T-helper 1 cell treated with Interleukin-12 subunit alpha and Interleukin-12 subunit beta and Interleukin-4 antibody, amounts not matched to agents 30 μg/mL and 1 μg/mL, for 36 hours (primary cell): ENCODE measurements around the gene PTPN18.
"Not testable (repeated sequence)": the region's sequence is repeated elsewhere in the genome, so short reads cannot be mapped to it uniquely, and the experiment has no call there.

Experiments
- H3K27ac Mint-ChIP-seq: one replicate; pipeline ENCODE4 v1.8.0; 2021; ENCODE audit warnings: mild to moderate bottlenecking, mixed read lengths
- H3K27me3 Mint-ChIP-seq: one replicate; pipeline ENCODE4 v1.8.0; 2021; ENCODE audit warnings: low read depth, mixed read lengths
- H3K36me3 Mint-ChIP-seq: one replicate; pipeline ENCODE4 v1.8.0; 2021; ENCODE audit warnings: low read depth, mixed read lengths
- H3K4me1 Mint-ChIP-seq: one replicate; pipeline ENCODE4 v1.8.0; 2021; ENCODE audit warnings: low read depth, mixed read lengths
- H3K4me3 Mint-ChIP-seq: one replicate; pipeline ENCODE4 v1.8.0; 2021; ENCODE audit warnings: mild to moderate bottlenecking, moderate library complexity, mixed read lengths
- H3K9me3 Mint-ChIP-seq: one replicate; pipeline ENCODE4 v1.8.0; 2021; ENCODE audit warnings: mixed read lengths

The PTPN18 gene

GRCh38 chr2:130390460-130391057 is 34.7 kb downstream of the PTPN18 start:
- peaks cover 9% of the 10 kb centered on the region for H3K36me3 Mint-ChIP-seq
- H3K9me3 Mint-ChIP-seq = no peaks in the 10 kb centered on the region
- H3K4me1 Mint-ChIP-seq = peaks cover 14% of the 10 kb centered on the region
- peak overlapping the region; percentile 79 for H3K27ac Mint-ChIP-seq
- H3K27me3 Mint-ChIP-seq = peaks cover 3% of the 10 kb centered on the region
- H3K4me3 Mint-ChIP-seq = peak overlapping the region; percentile 91

- Mint-ChIP-seq H3K27ac (peak overlapping the region; percentile 79), H3K9me3 (no peaks in the 10 kb centered on the region), H3K4me3 (peak overlapping the region; percentile 91)
Observed at GRCh38 chr2:130391058-130391871, 35.4 kb downstream of the PTPN18 start.

GRCh38 chr2:130391872-130392670 is 36.2 kb downstream of the PTPN18 start:
- Mint-ChIP-seq H3K27ac (no peak overlapping the region), H3K4me3 (peak overlapping the region; percentile 91), H3K27me3 (peaks cover 15% of the 10 kb centered on the region), H3K4me1 (peaks cover 14% of the 10 kb centered on the region), H3K9me3 (no peaks in the 10 kb centered on the region), H3K36me3 (peaks cover 9% of the 10 kb centered on the region)

More at GRCh38 chr2:130391058-130391871, 35.4 kb downstream of the PTPN18 start:
- H3K36me3 Mint-ChIP-seq = peaks cover 9% of the 10 kb centered on the region
- peaks cover 14% of the 10 kb centered on the region for H3K4me1 Mint-ChIP-seq
- H3K27me3 Mint-ChIP-seq = peaks cover 10% of the 10 kb centered on the region

DNA sequence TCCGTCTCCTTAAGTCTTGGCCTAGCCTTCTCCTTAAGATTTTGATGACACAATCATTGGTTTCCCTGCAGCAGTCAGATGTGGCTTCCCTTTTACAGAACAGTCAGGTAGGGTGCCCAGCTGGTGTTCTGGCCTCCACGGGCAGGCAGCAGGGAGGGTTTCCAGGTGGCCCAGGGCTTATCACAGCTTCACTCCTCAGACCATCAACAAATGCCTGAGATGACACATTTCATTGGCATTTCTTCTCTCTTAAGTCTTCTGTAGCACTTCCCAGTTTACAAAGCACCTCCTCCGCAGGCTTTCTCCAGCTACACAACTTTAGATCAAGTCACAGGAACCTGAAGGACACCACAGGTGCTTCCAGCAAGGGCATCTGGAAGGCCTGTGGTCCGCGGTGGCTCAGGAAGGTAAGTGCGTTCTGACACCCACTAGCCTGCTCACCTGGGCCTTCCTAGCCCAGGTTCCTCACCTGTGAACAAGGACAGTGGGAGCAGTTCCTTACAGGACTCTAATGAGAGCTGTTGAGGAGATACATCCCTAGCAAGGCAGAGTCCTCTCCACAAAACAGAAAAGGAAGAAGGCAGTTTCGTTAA is 37.6 kb downstream of the PTPN18 start:
- Mint-ChIP-seq H3K36me3 (peaks cover 9% of the 10 kb centered on the region), H3K9me3 (no peaks in the 10 kb centered on the region), H3K27me3 (peaks cover 22% of the 10 kb centered on the region), H3K4me3 (peak overlapping the region; percentile 18), H3K27ac (no peak overlapping the region), H3K4me1 (peaks cover 11% of the 10 kb centered on the region)

- H3K9me3 Mint-ChIP-seq, H3K27me3 Mint-ChIP-seq, H3K4me1 Mint-ChIP-seq, H3K27ac Mint-ChIP-seq, H3K36me3 Mint-ChIP-seq, H3K4me3 Mint-ChIP-seq: not testable (repeated sequence)
Observed at GRCh38 chr2:130406280-130406679, 50.4 kb downstream of the PTPN18 start.

- H3K9me3 Mint-ChIP-seq, H3K36me3 Mint-ChIP-seq, H3K27me3 Mint-ChIP-seq, H3K27ac Mint-ChIP-seq, H3K4me3 Mint-ChIP-seq, H3K4me1 Mint-ChIP-seq: not testable (repeated sequence)
Observed at GRCh38 chr2:130416693-130417092, 60.8 kb downstream of the PTPN18 start.

- not testable (repeated sequence) for H3K9me3 Mint-ChIP-seq, H3K27me3 Mint-ChIP-seq, H3K27ac Mint-ChIP-seq, H3K4me1 Mint-ChIP-seq, H3K36me3 Mint-ChIP-seq, H3K4me3 Mint-ChIP-seq
Observed at GRCh38 chr2:130418845-130419244, 63.0 kb downstream of the PTPN18 start.
